HG02938 (cell line): ENCODE measurements around the gene SPRYD7.
"Not testable (repeated sequence)": the region's sequence is repeated elsewhere in the genome, so short reads cannot be mapped to it uniquely, and the experiment has no call there.

Experiments used
- ATAC-seq: cut with Tn5 transposase; IDR thresholded peaks from one replicate; pipeline ENCODE4 v1.9.1; 2021; ENCODE audit warnings: mild to moderate bottlenecking, moderate library complexity; ENCODE audit not compliant: unreplicated experiment

The SPRYD7 gene

GRCh38 chr13:49933511-49933910 is 2.6 kb downstream of the SPRYD7 start:
- no peak for ATAC-seq

- no peak for ATAC-seq
These were observed 3.3 kb downstream of the SPRYD7 start for GRCh38 chr13:49932868-49933267.

- ATAC-seq = no peak
These were observed 4.1 kb downstream of the SPRYD7 start for GRCh38 chr13:49932066-49932465.

GRCh38 chr13:49927755-49928154 is 8.4 kb downstream of the SPRYD7 start:
- no peak for ATAC-seq

GRCh38 chr13:49925881-49926418 is 10.2 kb downstream of the SPRYD7 start:
- no peak for ATAC-seq

- no peak for ATAC-seq
These were observed 13.8 kb downstream of the SPRYD7 start for GRCh38 chr13:49922301-49922700.

- not testable (repeated sequence) for ATAC-seq
These were observed 15.2 kb downstream of the SPRYD7 start for GRCh38 chr13:49920969-49921368.

- ATAC-seq = not testable (repeated sequence)
These were observed 18.0 kb downstream of the SPRYD7 start for GRCh38 chr13:49918106-49918505.

- no peak for ATAC-seq
These were observed 21.2 kb downstream of the SPRYD7 start for GRCh38 chr13:49914947-49915346.

- no peak for ATAC-seq
These were observed 27.5 kb downstream of the SPRYD7 start for GRCh38 chr13:49908637-49909036.

GRCh38 chr13:49904729-49905456 is 31.2 kb downstream of the SPRYD7 start:
- no peak for ATAC-seq

GRCh38 chr13:49898792-49899191 is 37.3 kb downstream of the SPRYD7 start:
- no peak for ATAC-seq

GRCh38 chr13:49897713-49898112 is 38.4 kb downstream of the SPRYD7 start:
- ATAC-seq = no peak

GRCh38 chr13:49895826-49896225 is 40.3 kb downstream of the SPRYD7 start:
- no peak for ATAC-seq

- no peak for ATAC-seq
These were observed 42.5 kb downstream of the SPRYD7 start for GRCh38 chr13:49893591-49893990.

- ATAC-seq = no peak
These were observed 45.8 kb downstream of the SPRYD7 start for GRCh38 chr13:49890376-49890775.

GRCh38 chr13:49878682-49879081 is 57.5 kb downstream of the SPRYD7 start:
- no peak for ATAC-seq

- ATAC-seq = no peak
These were observed 58.4 kb downstream of the SPRYD7 start for GRCh38 chr13:49877629-49878218.

- no peak for ATAC-seq
These were observed 61.7 kb downstream of the SPRYD7 start for GRCh38 chr13:49874430-49874829.

- ATAC-seq = no peak
These were observed 66.6 kb downstream of the SPRYD7 start for GRCh38 chr13:49869519-49869918.

- no peak for ATAC-seq
These were observed 68.3 kb downstream of the SPRYD7 start for GRCh38 chr13:49867834-49868233.

GRCh38 chr13:49865218-49865617 is 70.9 kb downstream of the SPRYD7 start:
- ATAC-seq = no peak
